CD4-positive, alpha-beta T cell (primary cell): Measurements from ENCODE around the gene DNAJC13. TPM values are rescaled to one million over a fixed set of nuclear protein-coding genes. Genes with fewer than 3 reads are reported as not detected.

ENCODE experiments used
- ATAC-seq: fragments of 200-7000 bp; cut with Tn5 transposase; one replicate; pipeline ENCODE4 v1.10.0; 2022; ENCODE audit warnings: mild to moderate bottlenecking; ENCODE audit not compliant: poor library complexity
- CTCF ChIA-PET: fragments of 350-600 bp; sonication (Branson Sonifier 250); formaldehyde crosslinking; loops from one replicate; lab custom pipeline; 2021; ENCODE audit warnings: antibody characterized with exemption, inconsistent platforms; lab: Charles Lee
- POLR2A ChIA-PET: fragments of 350-600 bp; sonication (Branson Sonifier 250); formaldehyde crosslinking; loops from one replicate; lab custom pipeline; 2021; ENCODE audit warnings: antibody characterized with exemption, inconsistent platforms; lab: Charles Lee
- DNase-seq, 14 experiments: peaks; one replicate each; pipeline ENCODE4 v3.0.0-alpha.2; 2013 to 2020; ENCODE audit warnings: mixed read lengths in 2 of 14
- H3K27ac ChIP-seq, 2 donors: one replicate each; pipeline versions ENCODE4 v1.5.1 to v1.7.0; 2013; ENCODE audit warnings: low read length in 2 of 2, low read depth in 1 of 2, mild to moderate bottlenecking in 1 of 2
- H3K27me3 ChIP-seq, 2 experiments: 1 replicate in 1 of 2; 2 replicates in 1 of 2; pipeline versions ENCODE4 v1.6.1 to v1.7.0; 2013; ENCODE audit warnings: low read length in 2 of 2, control low read depth in 1 of 2, mild to moderate bottlenecking in 1 of 2, moderate library complexity in 1 of 2; ENCODE audit not compliant: insufficient read depth in 2 of 2, control insufficient read depth in 1 of 2
- H3K36me3 ChIP-seq: one replicate; pipeline ENCODE4 v1.6.1; 2013; ENCODE audit warnings: low read length, control low read depth; ENCODE audit not compliant: insufficient read depth
- H3K4me1 ChIP-seq: one replicate; pipeline ENCODE4 v1.6.1; 2013; ENCODE audit warnings: low read length, control low read depth; ENCODE audit not compliant: insufficient read depth
- H3K4me3 ChIP-seq: one replicate; pipeline ENCODE4 v1.5.1; 2013; ENCODE audit warnings: mild to moderate bottlenecking, low read length, moderate library complexity
- H3K9me3 ChIP-seq, 2 experiments: 1 replicate in 1 of 2; 2 replicates in 1 of 2; pipeline versions ENCODE4 v1.6.1 to v1.7.0; 2013; ENCODE audit warnings: low read length in 2 of 2, mild to moderate bottlenecking in 2 of 2, control low read depth in 1 of 2, moderate library complexity in 1 of 2; ENCODE audit not compliant: control insufficient read depth in 1 of 2, insufficient read depth in 1 of 2
- H3K27ac Mint-ChIP-seq: one replicate; pipeline ENCODE4 v1.8.0; 2020; ENCODE audit warnings: mixed read lengths
- H3K27me3 Mint-ChIP-seq: one replicate; pipeline ENCODE4 v1.8.0; 2021; ENCODE audit warnings: mixed read lengths
- H3K36me3 Mint-ChIP-seq: one replicate; pipeline ENCODE4 v1.8.0; 2021; ENCODE audit warnings: low read depth, mixed read lengths
- H3K4me1 Mint-ChIP-seq: one replicate; pipeline ENCODE4 v1.8.0; 2021; ENCODE audit warnings: low read depth, mixed read lengths
- H3K4me3 Mint-ChIP-seq: one replicate; pipeline ENCODE4 v1.8.0; 2020; ENCODE audit warnings: mild to moderate bottlenecking, mixed read lengths
- H3K9me3 Mint-ChIP-seq: one replicate; pipeline ENCODE4 v1.8.0; 2020; ENCODE audit warnings: mixed read lengths
- CTCF ChIP-seq: fragments of 200-600 bp; IDR thresholded peaks from one replicate; pipeline ENCODE4 v1.8.0; 2022; ENCODE audit warnings: antibody characterized with exemption, mild to moderate bottlenecking
- intact Hi-C, 2 experiments: fragments of 100-400 bp; cut with DNase I in 1 of 2; cut with micrococcal nuclease in 1 of 2; formaldehyde crosslinking; loops; one replicate each; pipeline versions ENCODE4 v1.15.1 to v1.9.0; 2023 to 2025; cut with DNase I, micrococcal nuclease
- total RNA-seq, 174 experiments: library from RNA in 2 of 174; stranded (reverse) in 2 of 174; gene quantifications; one replicate each; pipeline ENCODE4 v1.2.3 and lab custom pipeline; 2021 to 2026

The DNAJC13 gene
- total RNA-seq, 2 experiments from 2014 or later, result 13.5 to 14.3 TPM

DNA sequence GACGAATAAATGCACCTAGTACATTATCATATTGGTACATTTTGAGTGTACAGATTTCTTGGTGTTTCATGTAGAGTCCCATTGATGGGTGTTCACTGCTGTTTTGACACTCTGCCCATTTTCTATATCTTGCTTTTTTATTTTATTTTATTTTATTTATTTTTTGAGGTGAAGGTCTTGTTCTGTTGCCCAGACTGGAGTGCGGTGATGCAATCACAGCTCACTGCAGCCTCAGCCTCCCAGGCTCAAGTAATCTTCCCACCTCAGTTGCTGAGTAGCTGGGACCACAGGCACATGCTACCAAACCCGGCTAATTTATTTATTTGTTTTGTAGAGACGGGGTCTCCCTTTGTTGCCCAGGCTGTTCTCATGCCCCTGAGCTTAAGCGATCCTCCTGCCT is 44.2 kb downstream of the DNAJC13 start:
- Histone ChIP-seq H3K4me3 (no peak overlapping the region), H3K36me3 (peaks cover 52% of the 10 kb centered on the region), H3K9me3 (no peaks in the 10 kb centered on the region), H3K27ac (no peak overlapping the region), H3K27me3 (no peaks in the 10 kb centered on the region), H3K4me1 (no peaks in the 10 kb centered on the region)
- DNase-seq (no peak), ATAC-seq (no peak)
- H3K27ac Mint-ChIP-seq, result no peak overlapping the region
- no peak overlapping the region for H3K4me3 Mint-ChIP-seq
- ChIA-PET CTCF (interaction anchor here (1.6 kb wide), 1 partner anchor 75 kb away, joined by 3 read pairs; no protein-coding TSS in a partner anchor), POLR2A (no interaction called here)
- H3K27me3 Mint-ChIP-seq, result no peaks in the 10 kb centered on the region
- TF ChIP-seq CTCF, result no peak
- no peaks in the 10 kb centered on the region for H3K9me3 Mint-ChIP-seq
- intact Hi-C loops, result loop anchor here in 1 of 2 experiments (5.0 kb wide), 1 partner anchor 36 kb away; no protein-coding TSS in a partner anchor
- no peaks in the 10 kb centered on the region for H3K4me1 Mint-ChIP-seq
- peaks cover 94% of the 10 kb centered on the region for H3K36me3 Mint-ChIP-seq

GRCh38 chr3:132464066-132464465 is 46.8 kb downstream of the DNAJC13 start:
- Mint-ChIP-seq H3K4me3 (no peak overlapping the region), H3K27me3 (no peaks in the 10 kb centered on the region), H3K9me3 (no peaks in the 10 kb centered on the region), H3K4me1 (no peaks in the 10 kb centered on the region), H3K36me3 (peaks cover 91% of the 10 kb centered on the region), H3K27ac (no peak overlapping the region)
- H3K9me3 ChIP-seq, result no peaks in the 10 kb centered on the region
- H3K4me1 ChIP-seq, result no peaks in the 10 kb centered on the region
- POLR2A ChIA-PET, result no interaction called here
- no peak overlapping the region for H3K27ac ChIP-seq
- DNase-seq (no peak), ATAC-seq (no peak)
- intact Hi-C loops, result loop anchor here in 1 of 2 experiments (5.0 kb wide), 1 partner anchor 33 kb away; no protein-coding TSS in a partner anchor
- CTCF ChIA-PET, result interaction anchor here (1.3 to 2.5 kb wide), 2 partner anchors 23 to 24 kb away, joined by 3 to 7 read pairs; no protein-coding TSS in a partner anchor
- H3K4me3 ChIP-seq, result no peak overlapping the region
- no peak for TF ChIP-seq CTCF
- peaks cover 53% of the 10 kb centered on the region for H3K36me3 ChIP-seq
- H3K27me3 ChIP-seq, result no peaks in the 10 kb centered on the region

DNA sequence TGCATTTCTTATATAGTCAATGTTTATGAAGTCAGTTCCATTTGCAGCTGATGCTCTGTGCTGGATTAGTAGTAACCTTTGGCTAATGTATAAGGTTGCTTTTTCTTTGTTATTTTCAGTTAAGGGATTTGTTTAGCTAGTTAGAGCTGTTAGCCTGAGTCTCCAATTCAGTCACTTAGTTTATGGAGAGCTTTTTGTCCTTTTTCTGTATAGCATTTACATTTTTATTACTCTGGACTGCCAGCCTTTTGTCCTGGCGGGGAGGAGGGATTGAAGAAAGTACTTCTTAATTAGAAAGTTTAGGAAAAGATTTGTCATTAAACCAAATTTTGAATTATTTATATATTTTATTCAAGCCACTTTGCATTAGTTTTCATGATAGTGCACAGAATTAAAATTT is 52.0 kb downstream of the DNAJC13 start:
- Mint-ChIP-seq H3K27ac (no peak overlapping the region), H3K27me3 (no peaks in the 10 kb centered on the region), H3K4me3 (no peak overlapping the region), H3K4me1 (no peaks in the 10 kb centered on the region), H3K9me3 (no peaks in the 10 kb centered on the region), H3K36me3 (peaks cover 70% of the 10 kb centered on the region)
- H3K9me3 ChIP-seq, result no peaks in the 10 kb centered on the region
- ChIA-PET POLR2A (no interaction called here), CTCF (no interaction called here)
- TF ChIP-seq CTCF, result no peak
- no peak overlapping the region for H3K4me3 ChIP-seq
- no peaks in the 10 kb centered on the region for H3K27me3 ChIP-seq
- no peaks in the 10 kb centered on the region for H3K4me1 ChIP-seq
- DNase-seq (no peak), ATAC-seq (no peak)
- H3K36me3 ChIP-seq, result peaks cover 48% of the 10 kb centered on the region
- intact Hi-C loops, result no loop called here
- no peak overlapping the region for H3K27ac ChIP-seq
